ENCODE results near the gene F8.
"Not testable (repeated sequence)": the region's sequence is repeated elsewhere in the genome, so short reads cannot be mapped to it uniquely, and the experiment has no call there.

The F8 gene

GRCh38 chrX:154908821-154909220, 113.7 kb downstream of the F8 start:
- TF ChIP-seq CTCF (IDR thresholded peaks at IDR 0.05; ENCODE audit: control insufficient read depth, insufficient read depth, low read depth, low read length, missing control alignments) = no peak
- no peak for DNase-seq (ENCODE audit: low read depth)
- no peak overlapping the region for H3K4me3 ChIP-seq (ENCODE audit: control insufficient read depth, low read depth, low read length)

GRCh38 chrX:154902408-154902807, 120.1 kb downstream of the F8 start:
- TF ChIP-seq CTCF (IDR thresholded peaks at IDR 0.05; ENCODE audit: control insufficient read depth, insufficient read depth, low read depth, low read length, missing control alignments) = no peak
- DNase-seq (ENCODE audit: low read depth) = no peak
- H3K4me3 ChIP-seq (ENCODE audit: control insufficient read depth, low read depth, low read length) = no peak overlapping the region

- H3K4me3 ChIP-seq (ENCODE audit: control insufficient read depth, low read depth, low read length) = no peak overlapping the region
- DNase-seq (ENCODE audit: low read depth) = no peak
- TF ChIP-seq CTCF (IDR thresholded peaks at IDR 0.05; ENCODE audit: control insufficient read depth, insufficient read depth, low read depth, low read length, missing control alignments) = no peak
Observed at GRCh38 chrX:154900323-154900722, 122.2 kb downstream of the F8 start.

- H3K4me3 ChIP-seq (ENCODE audit: control insufficient read depth, low read depth, low read length) = no peak overlapping the region
- no peak for DNase-seq (ENCODE audit: low read depth)
- no peak for TF ChIP-seq CTCF (IDR thresholded peaks at IDR 0.05; ENCODE audit: control insufficient read depth, insufficient read depth, low read depth, low read length, missing control alignments)
Observed at GRCh38 chrX:154892296-154892695, 130.2 kb downstream of the F8 start.

- DNase-seq (ENCODE audit: low read depth) = no peak
- TF ChIP-seq CTCF (IDR thresholded peaks at IDR 0.05; ENCODE audit: control insufficient read depth, insufficient read depth, low read depth, low read length, missing control alignments) = no peak
- no peak overlapping the region for H3K4me3 ChIP-seq (ENCODE audit: control insufficient read depth, low read depth, low read length)
Observed at GRCh38 chrX:154890990-154891639, 131.4 kb downstream of the F8 start.

GRCh38 chrX:154886789-154887221, 135.7 kb downstream of the F8 start:
- H3K4me3 ChIP-seq (ENCODE audit: control insufficient read depth, low read depth, low read length) = not testable (repeated sequence)

GRCh38 chrX:154886069-154886788, 136.3 kb downstream of the F8 start, which contains the start of gene F8A1:
TSS of gene F8A1 (plus strand) at chrX:154886355. CDS start at chrX:154886375, 20 bp downstream.
- not testable (repeated sequence) for DNase-seq (ENCODE audit: low read depth); H3K4me3 ChIP-seq (ENCODE audit: control insufficient read depth, low read depth, low read length)

More at GRCh38 chrX:154886789-154887221, 135.7 kb downstream of the F8 start:
- not testable (repeated sequence) for DNase-seq (ENCODE audit: low read depth)

- not testable (repeated sequence) for DNase-seq (ENCODE audit: low read depth); H3K4me3 ChIP-seq (ENCODE audit: control insufficient read depth, low read depth, low read length)
Observed at GRCh38 chrX:154885549-154885948, 137.0 kb downstream of the F8 start.

- DNase-seq (ENCODE audit: low read depth); H3K4me3 ChIP-seq (ENCODE audit: control insufficient read depth, low read depth, low read length): not testable (repeated sequence)
Observed at GRCh38 chrX:154885057-154885456, 137.5 kb downstream of the F8 start.

GRCh38 chrX:154884069-154884468, 138.5 kb downstream of the F8 start:
- not testable (repeated sequence) for H3K4me3 ChIP-seq (ENCODE audit: control insufficient read depth, low read depth, low read length); DNase-seq (ENCODE audit: low read depth)

Data from AG09309 (cell line).